IMR-90 (cell line): Measurements from ENCODE around the gene HOXC5. TPM values are rescaled to one million over a fixed set of nuclear protein-coding genes. Genes with fewer than 3 reads are reported as not detected.

Experiments used
- ATAC-seq: fragments of 200-7000 bp; cut with Tn5 transposase; 2 replicates; pipeline ENCODE4 v1.9.1; 2020; ENCODE audit warnings: low read depth, mild to moderate bottlenecking, moderate library complexity
- BruUV-seq: library from RNA; stranded (reverse); fragments of 400-500 nt; replicated peaks from 2 replicates; lab custom pipeline; 2021; lab: Mats Ljungman, UMichigan
- CTCF ChIA-PET: fragments of 300-600 bp; formaldehyde crosslinking; extraction: SDS; loops from one replicate; lab custom pipeline; 2021; ENCODE audit warnings: antibody characterized with exemption; lab: Yijun Ruan, JAX
- POLR2A ChIA-PET: fragments of 300-600 bp; sonication (Branson Sonifier 250); formaldehyde crosslinking; loops from one replicate; lab custom pipeline; 2022; ENCODE audit warnings: antibody characterized with exemption; ENCODE audit not compliant: unreplicated experiment; lab: Charles Lee
- DNase-seq: peaks from one replicate; pipeline ENCODE4 v3.0.0; 2013
- H2AFZ ChIP-seq: replicated peaks from 2 replicates; pipeline ENCODE3; 2013; ENCODE audit warnings: low read length, mild to moderate bottlenecking; ENCODE audit not compliant: poor library complexity
- H2AK5ac ChIP-seq: 2 replicates; pipeline ENCODE4 v1.6.1; 2013; ENCODE audit warnings: low read depth, low read length, inconsistent platforms
- H2AK9ac ChIP-seq: replicated peaks from 2 replicates; pipeline ENCODE3; 2013; ENCODE audit warnings: mild to moderate bottlenecking, low read depth, low read length, moderate library complexity; ENCODE audit not compliant: poor library complexity
- H2BK120ac ChIP-seq: 2 replicates; pipeline ENCODE4 v1.6.1; 2013; ENCODE audit warnings: low read depth, low read length, inconsistent platforms
- H2BK15ac ChIP-seq: 3 replicates; pipeline ENCODE4 v1.6.1; 2013; ENCODE audit warnings: low read depth, low read length, inconsistent platforms
- H2BK20ac ChIP-seq: 2 replicates; pipeline ENCODE4 v1.6.1; 2013; ENCODE audit warnings: low read depth, mild to moderate bottlenecking, inconsistent platforms, low read length, moderate library complexity
- H2BK5ac ChIP-seq: 2 replicates; pipeline ENCODE4 v1.6.1; 2013; ENCODE audit warnings: mild to moderate bottlenecking, low read depth, low read length, inconsistent platforms; ENCODE audit not compliant: poor library complexity, severe bottlenecking
- H3K14ac ChIP-seq: replicated peaks from 2 replicates; pipeline ENCODE4 v1.6.1; 2013; ENCODE audit warnings: low read depth, low read length, inconsistent platforms
- H3K18ac ChIP-seq: 2 replicates; pipeline ENCODE4 v1.6.1; 2013; ENCODE audit warnings: low read depth, low read length, control low read depth
- H3K23ac ChIP-seq: 2 replicates; pipeline ENCODE4 v1.6.1; 2013; ENCODE audit warnings: low read depth, low read length, inconsistent platforms
- H3K27ac ChIP-seq: 2 replicates; pipeline ENCODE4 v1.5.1; 2013; ENCODE audit warnings: mild to moderate bottlenecking, control low read depth, low read length; ENCODE audit not compliant: insufficient read depth
- H3K27me3 ChIP-seq: 2 replicates; pipeline ENCODE4 v1.6.1; 2013; ENCODE audit warnings: low read length; ENCODE audit not compliant: control insufficient read depth, insufficient read depth
- H3K36me3 ChIP-seq: 2 replicates; pipeline ENCODE4 v1.6.1; 2013; ENCODE audit warnings: low read length, mixed read lengths; ENCODE audit not compliant: control insufficient read depth, insufficient read depth
- H3K4ac ChIP-seq: 2 replicates; pipeline ENCODE4 v1.6.1; 2013; ENCODE audit warnings: low read depth, low read length, inconsistent platforms
- H3K4me1 ChIP-seq: 2 replicates; pipeline ENCODE4 v1.6.1; 2013; ENCODE audit warnings: low read length, mixed read lengths; ENCODE audit not compliant: control insufficient read depth, insufficient read depth
- H3K4me2 ChIP-seq: 2 replicates; pipeline ENCODE4 v1.6.1; 2013; ENCODE audit warnings: low read depth, mild to moderate bottlenecking, control low read depth, low read length, moderate library complexity
- H3K4me3 ChIP-seq: 2 replicates; pipeline ENCODE4 v1.5.1; 2013; ENCODE audit warnings: low read depth, mild to moderate bottlenecking, control low read depth, low read length, moderate library complexity; ENCODE audit not compliant: insufficient read depth
- H3K56ac ChIP-seq: 2 replicates; pipeline ENCODE4 v1.6.1; 2013; ENCODE audit warnings: low read length, inconsistent platforms; ENCODE audit not compliant: insufficient read depth; ENCODE audit errors: extremely low read depth
- H3K79me1 ChIP-seq, 2 experiments: 2 replicates each; pipeline ENCODE4 v1.6.1; 2013; ENCODE audit warnings: low read length in 2 of 2, inconsistent platforms in 1 of 2, low read depth in 1 of 2
- H3K9ac ChIP-seq: 2 replicates; pipeline ENCODE4 v1.6.1; 2013; ENCODE audit warnings: low read depth, low read length, control low read depth
- H3K9me1 ChIP-seq: 2 replicates; pipeline ENCODE4 v1.6.1; 2013; ENCODE audit warnings: low read length, inconsistent platforms; ENCODE audit not compliant: insufficient read depth
- H3K9me3 ChIP-seq: 2 replicates; pipeline ENCODE4 v1.6.1; 2013; ENCODE audit warnings: low read length; ENCODE audit not compliant: control insufficient read depth, insufficient read depth
- H4K20me1 ChIP-seq: 2 replicates; pipeline ENCODE4 v1.6.1; 2013; ENCODE audit warnings: low read length, inconsistent platforms; ENCODE audit not compliant: insufficient read depth
- H4K5ac ChIP-seq: 2 replicates; pipeline ENCODE4 v1.6.1; 2013; ENCODE audit warnings: mild to moderate bottlenecking, low read depth, low read length, control low read depth
- H4K8ac ChIP-seq, 2 experiments: 2 replicates each; pipeline ENCODE4 v1.6.1; 2013; ENCODE audit warnings: low read depth in 2 of 2, low read length in 2 of 2, control low read depth in 1 of 2, inconsistent platforms in 1 of 2
- H4K91ac ChIP-seq: 2 replicates; pipeline ENCODE4 v1.6.1; 2013; ENCODE audit warnings: low read depth, low read length, inconsistent platforms; ENCODE audit not compliant: insufficient read depth
- BHLHE40 ChIP-seq: fragments of 150-350 bp; IDR thresholded peaks from 2 replicates; pipeline ENCODE4 v1.6.1; 2016; ENCODE audit warnings: mild to moderate bottlenecking, low read depth, low read length
- CHD1 ChIP-seq: IDR thresholded peaks from 2 replicates; pipeline ENCODE4 v1.6.1; 2012; ENCODE audit warnings: low read depth, low read length, improper control_type of control experiment
- MAZ ChIP-seq: IDR thresholded peaks from 2 replicates; pipeline ENCODE4 v1.6.1; 2012; ENCODE audit warnings: low read depth, mild to moderate bottlenecking, low read length, improper control_type of control experiment, moderate library complexity, borderline replicate concordance
- NFE2L2 ChIP-seq: fragments of 150-350 bp; IDR thresholded peaks from 2 replicates; pipeline ENCODE4 v1.6.1; 2016; ENCODE audit warnings: low read depth, mild to moderate bottlenecking, low read length
- RAD21 ChIP-seq: IDR thresholded peaks from 2 replicates; pipeline ENCODE4 v1.6.1; 2012; ENCODE audit warnings: low read length, improper control_type of control experiment
- RCOR1 ChIP-seq: IDR thresholded peaks from 2 replicates; pipeline ENCODE4 v1.6.1; 2012; ENCODE audit warnings: mild to moderate bottlenecking, low read length, improper control_type of control experiment; ENCODE audit not compliant: insufficient replicate concordance
- RFX5 ChIP-seq: IDR thresholded peaks from 2 replicates; pipeline ENCODE4 v1.8.0; 2012; ENCODE audit warnings: low read depth, mild to moderate bottlenecking, low read length, moderate library complexity
- SMC3 ChIP-seq: fragments of 150-350 bp; IDR thresholded peaks from 2 replicates; pipeline ENCODE4 v1.6.1; 2016; ENCODE audit warnings: low read depth, mild to moderate bottlenecking, antibody characterized with exemption, low read length, moderate library complexity
- USF2 ChIP-seq: fragments of 150-350 bp; IDR thresholded peaks from 2 replicates; pipeline ENCODE4 v1.6.1; 2017; ENCODE audit warnings: mild to moderate bottlenecking, antibody characterized with exemption, low read length, low read depth
- WGBS, 2 experiments: methylation state at CpG; one replicate each; pipeline versions ENCODE4 v1.1.5 to v1.1.7; 2013; ENCODE audit warnings: missing lambda C conversion rate in 2 of 2; ENCODE audit not compliant: insufficient read length in 1 of 2; ENCODE audit errors: extremely low coverage in 2 of 2; 5-methylcytosine and 5-hydroxymethylcytosine counted together
- dilution Hi-C: fragments of 300-500 bp; cut with HindIII; formaldehyde crosslinking; loops from one replicate; pipeline ENCODE4 v1.14.3; 2018; ENCODE audit warnings: low sequenced_read_pairs; ENCODE audit not compliant: unreplicated experiment
- in situ Hi-C: fragments of 300-500 bp; cut with MboI; formaldehyde crosslinking; loops from 3 replicates; pipeline ENCODE4 v1.14.3; 2019; ENCODE audit warnings: low sequenced_read_pairs, inconsistent platforms, mixed read lengths
- intact Hi-C: fragments of 100-400 bp; cut with micrococcal nuclease; formaldehyde crosslinking; loops from 2 replicates; pipeline ENCODE4 v1.10.0; 2022
- polyA plus RNA-seq, 3 experiments: library from polyadenylated mRNA; depleted of rRNA; stranded (reverse); fragments of >200 nt; gene quantifications; 2 replicates each; pipeline ENCODE4 v1.2.3, GENCODE V29; 2012; ENCODE audit warnings: low replicate concordance in 1 of 3
- total RNA-seq: library from RNA; depleted of rRNA; stranded (reverse); fragments of >200 nt; gene quantifications from 2 replicates; pipeline ENCODE4 v1.2.3, GENCODE V29; 2012
- TF ChIP-seq, protein P1 (sequence below): conservative IDR thresholded peaks from 2 replicates; pipeline ENCODE4 v1.5.1; 2012; ENCODE audit warnings: mild to moderate bottlenecking, low read depth, low read length, improper control_type of control experiment

Gene HOXC5
- total and polyA plus RNA-seq, 2 of the 4 experiments (the other 2 are of a cell fraction), result not detected

DNA sequence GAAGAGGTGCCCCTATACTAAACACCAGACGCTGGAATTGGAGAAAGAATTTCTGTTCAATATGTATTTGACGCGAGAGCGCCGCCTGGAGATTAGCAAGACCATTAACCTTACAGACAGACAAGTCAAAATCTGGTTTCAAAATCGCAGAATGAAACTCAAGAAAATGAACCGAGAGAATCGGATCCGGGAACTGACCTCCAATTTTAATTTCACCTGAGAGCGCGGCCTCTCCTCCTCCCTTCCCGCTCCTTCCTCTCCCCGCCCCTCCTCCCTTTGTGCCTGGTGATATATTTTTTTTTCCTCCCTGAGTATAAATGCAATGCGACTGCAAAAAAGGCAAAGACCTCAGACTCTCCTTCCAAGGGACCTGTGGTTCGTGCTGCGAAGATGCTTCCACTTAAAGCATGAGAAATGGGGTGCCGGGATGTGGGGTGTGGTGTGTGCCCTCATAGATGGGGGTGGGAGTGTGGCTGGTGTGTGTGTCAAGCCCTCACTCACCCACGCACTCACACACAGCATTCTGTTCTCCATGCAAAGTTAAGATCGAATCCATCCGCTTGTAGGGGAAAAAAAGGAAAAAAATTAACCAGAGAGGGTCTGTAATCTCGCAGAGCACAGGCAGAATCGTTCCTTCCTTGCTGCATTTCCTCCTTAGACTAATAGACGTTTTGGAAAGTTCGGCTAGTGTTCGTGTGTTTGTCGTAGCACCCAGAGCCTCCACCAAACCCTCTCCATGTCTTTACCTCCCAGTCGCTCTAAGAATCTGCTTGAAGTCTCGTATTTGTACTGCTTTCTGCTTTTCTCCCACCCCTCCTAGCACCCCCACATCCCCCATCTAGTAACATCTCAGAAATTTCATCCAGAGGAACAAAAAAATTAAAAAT, 43.4 kb upstream of the HOXC5 start:
- intact Hi-C loops, result loop anchor here (5.0 kb wide), 1 partner anchor 222 kb away; no protein-coding TSS in a partner anchor
- Histone ChIP-seq H3K14ac (no peak overlapping the region), H3K79me1 (no peaks in the 10 kb centered on the region), H3K56ac (no peak overlapping the region), H2BK5ac (no peak overlapping the region), H2BK15ac (no peak overlapping the region), H2AK9ac (no peak overlapping the region), H4K91ac (no peak overlapping the region), H3K4me3 (no peak overlapping the region), H3K23ac (no peak overlapping the region), H3K27me3 (peaks cover 97% of the 10 kb centered on the region), H4K8ac (no peak overlapping the region), H2BK20ac (no peak overlapping the region), H2BK120ac (no peak overlapping the region), H3K9ac (no peak overlapping the region), H3K36me3 (no peaks in the 10 kb centered on the region), H3K9me1 (no peaks in the 10 kb centered on the region), H3K4ac (no peak overlapping the region), H2AK5ac (no peak overlapping the region), H2AFZ (peak overlapping the region; percentile 6), H3K27ac (no peak overlapping the region), H4K5ac (no peak overlapping the region), H4K20me1 (no peaks in the 10 kb centered on the region; the same call in 1 of the 2 replicates), H3K4me2 (peak overlapping the region; percentile 61), H3K18ac (no peak overlapping the region), H3K4me1 (0 out of 2 replicates have a peak, but pooled peaks cover 2% of the 10 kb centered on the region), H3K9me3 (peaks cover 15% of the 10 kb centered on the region)
- in situ Hi-C loops, result loop anchor here (10.0 kb wide), 2 partner anchors 225 to 385 kb away; no protein-coding TSS in a partner anchor
- dilution Hi-C loops, result no loop called here
- ChIA-PET POLR2A (no interaction called here), CTCF (interaction anchor here (2.3 kb wide), 1 partner anchor 212 kb away, joined by 8 read pairs; no protein-coding TSS in a partner anchor)
- TF ChIP-seq, protein P1, sequence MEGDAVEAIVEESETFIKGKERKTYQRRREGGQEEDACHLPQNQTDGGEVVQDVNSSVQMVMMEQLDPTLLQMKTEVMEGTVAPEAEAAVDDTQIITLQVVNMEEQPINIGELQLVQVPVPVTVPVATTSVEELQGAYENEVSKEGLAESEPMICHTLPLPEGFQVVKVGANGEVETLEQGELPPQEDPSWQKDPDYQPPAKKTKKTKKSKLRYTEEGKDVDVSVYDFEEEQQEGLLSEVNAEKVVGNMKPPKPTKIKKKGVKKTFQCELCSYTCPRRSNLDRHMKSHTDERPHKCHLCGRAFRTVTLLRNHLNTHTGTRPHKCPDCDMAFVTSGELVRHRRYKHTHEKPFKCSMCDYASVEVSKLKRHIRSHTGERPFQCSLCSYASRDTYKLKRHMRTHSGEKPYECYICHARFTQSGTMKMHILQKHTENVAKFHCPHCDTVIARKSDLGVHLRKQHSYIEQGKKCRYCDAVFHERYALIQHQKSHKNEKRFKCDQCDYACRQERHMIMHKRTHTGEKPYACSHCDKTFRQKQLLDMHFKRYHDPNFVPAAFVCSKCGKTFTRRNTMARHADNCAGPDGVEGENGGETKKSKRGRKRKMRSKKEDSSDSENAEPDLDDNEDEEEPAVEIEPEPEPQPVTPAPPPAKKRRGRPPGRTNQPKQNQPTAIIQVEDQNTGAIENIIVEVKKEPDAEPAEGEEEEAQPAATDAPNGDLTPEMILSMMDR, result peak; percentile 48
- no peak for TF ChIP-seq BHLHE40
- TF ChIP-seq MAZ, result no peak
- peak; percentile 39; the same call in 1 of the 2 replicates for TF ChIP-seq SMC3
- no peak for TF ChIP-seq RCOR1
- TF ChIP-seq NFE2L2, result no peak
- TF ChIP-seq RFX5, result no peak
- no peak for TF ChIP-seq USF2
- no peak for TF ChIP-seq CHD1
- TF ChIP-seq RAD21, result peak; percentile 39
- ATAC-seq (no peak), DNase-seq (peak; percentile 45)
- 0% methylated on average over 1 of the region's 28 CpGs; no CpG with 5 or more reads in 1 of the 2 experiments for WGBS, 2 experiments
- BruUV-seq, result no TSS peak
